Measurements from ENCODE around the gene PDSS2.
"Not testable (repeated sequence)": the region's sequence is repeated elsewhere in the genome, so short reads cannot be mapped to it uniquely, and the experiment has no call there.

Gene PDSS2

GRCh38 chr6:107459283-107460082, at the start of gene PDSS2:
Gene PDSS2 (minus strand): TSS chr6:107459564. CDS start chr6:107459285, 279 bp downstream.
- peak; percentile 99 for DNase-seq

GRCh38 chr6:107506145-107506544, 46.8 kb upstream of the PDSS2 start:
- no peak for DNase-seq

- DNase-seq: no peak
Measured at GRCh38 chr6:107504270-107505026, 45.1 kb upstream of the PDSS2 start.

- no peak for DNase-seq
Measured at GRCh38 chr6:107496892-107497684, 37.7 kb upstream of the PDSS2 start.

GRCh38 chr6:107495971-107496370, 36.6 kb upstream of the PDSS2 start:
- DNase-seq: no peak

- no peak for DNase-seq
Measured at GRCh38 chr6:107495196-107495643, 35.9 kb upstream of the PDSS2 start.

GRCh38 chr6:107493158-107494057, 34.0 kb upstream of the PDSS2 start:
- peak; percentile 56 for DNase-seq

GRCh38 chr6:107491760-107492660, 32.6 kb upstream of the PDSS2 start:
- DNase-seq: no peak

- DNase-seq: no peak
Measured at GRCh38 chr6:107491138-107491609, 31.8 kb upstream of the PDSS2 start.

- no peak for DNase-seq
Measured at GRCh38 chr6:107490566-107491137, 31.3 kb upstream of the PDSS2 start.

GRCh38 chr6:107489636-107490565, 30.5 kb upstream of the PDSS2 start, which contains the start of gene SOBP:
Gene SOBP (plus strand): TSS chr6:107490117. CDS start chr6:107490617, 500 bp downstream.
- no peak for DNase-seq

- DNase-seq: no peak
Measured at GRCh38 chr6:107488875-107489635, 29.7 kb upstream of the PDSS2 start.

- DNase-seq: no peak
Measured at GRCh38 chr6:107488174-107488874, 29.0 kb upstream of the PDSS2 start.

GRCh38 chr6:107485157-107485556, 25.8 kb upstream of the PDSS2 start:
- DNase-seq: no peak

GRCh38 chr6:107479089-107479690, 19.8 kb upstream of the PDSS2 start:
- DNase-seq: no peak

GRCh38 chr6:107475826-107476225, 16.5 kb upstream of the PDSS2 start:
- not testable (repeated sequence) for DNase-seq

- DNase-seq: not testable (repeated sequence)
Measured at GRCh38 chr6:107475360-107475759, 16.0 kb upstream of the PDSS2 start.
